ENCODE results near the gene CD59.

- no peak for TF ChIP-seq POLR2AphosphoS5 (IDR thresholded peaks at IDR 0.05)
- TF ChIP-seq CTCF (IDR thresholded peaks at IDR 0.05 in 8 of 11, conservative IDR thresholded peaks at IDR 0.05 in 3 of 11) = no peak
Observed at GRCh38 chr11:33718440-33718839, 17.8 kb downstream of the CD59 start.
